Measurements from ENCODE around the gene MTRFR.

- TF ChIP-seq CTCF (conservative IDR thresholded peaks at IDR 0.05; ENCODE audit: low read length) (no peak), EZH2phosphoT487 (IDR thresholded peaks at IDR 0.05; ENCODE audit: borderline replicate concordance) (no peak)
Observed at GRCh38 chr12:123282111-123282510, 48.9 kb downstream of the MTRFR start.
